HG02642 (cell line): ENCODE results near the gene RNASET2.

Experiments
- ATAC-seq: cut with Tn5 transposase; IDR thresholded peaks from one replicate; pipeline ENCODE4 v1.9.1; 2021; ENCODE audit warnings: mild to moderate bottlenecking; ENCODE audit not compliant: unreplicated experiment, poor library complexity

RNASET2 gene

DNA sequence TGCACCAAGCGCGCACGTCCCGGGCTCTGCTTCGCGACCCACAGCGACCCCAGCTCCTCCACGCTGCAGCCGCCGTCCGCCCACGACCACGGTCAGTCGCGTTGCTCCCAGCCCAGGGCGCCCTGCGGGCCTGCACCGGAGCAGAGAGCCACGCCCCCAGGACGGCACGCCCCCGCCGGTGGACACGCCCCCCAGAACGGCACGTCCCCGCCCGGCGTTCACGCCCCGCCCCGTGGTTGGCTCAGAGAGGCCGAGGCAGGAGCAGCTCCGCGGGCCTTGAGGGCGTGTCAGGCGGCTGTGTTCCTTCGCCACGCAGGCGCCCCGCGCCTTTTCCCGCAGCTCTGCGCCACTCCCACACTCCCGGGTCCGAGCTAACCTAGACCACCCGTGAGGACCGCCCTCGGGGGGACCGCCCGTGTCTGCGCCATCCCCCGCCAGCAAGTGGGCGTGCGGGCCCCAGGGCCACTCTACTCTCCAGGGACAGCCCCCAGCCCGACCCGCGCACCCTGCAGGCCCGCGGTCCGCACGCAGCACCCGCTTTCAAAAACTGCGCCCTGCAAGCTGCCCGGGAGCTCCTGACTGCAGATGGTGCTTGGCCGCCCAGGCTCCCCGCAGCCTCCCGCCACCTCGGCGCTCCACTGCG lies at the start of gene RNASET2:
TSS of gene RNASET2 (minus strand) at position 107 of the 643 bp plus-strand sequence. CDS start 368 bp downstream, outside the sequence.
- peak; percentile 75 for ATAC-seq

- ATAC-seq = no peak
Measured at GRCh38 chr6:167005350-167006159, 49.2 kb upstream of the RNASET2 start.

DNA sequence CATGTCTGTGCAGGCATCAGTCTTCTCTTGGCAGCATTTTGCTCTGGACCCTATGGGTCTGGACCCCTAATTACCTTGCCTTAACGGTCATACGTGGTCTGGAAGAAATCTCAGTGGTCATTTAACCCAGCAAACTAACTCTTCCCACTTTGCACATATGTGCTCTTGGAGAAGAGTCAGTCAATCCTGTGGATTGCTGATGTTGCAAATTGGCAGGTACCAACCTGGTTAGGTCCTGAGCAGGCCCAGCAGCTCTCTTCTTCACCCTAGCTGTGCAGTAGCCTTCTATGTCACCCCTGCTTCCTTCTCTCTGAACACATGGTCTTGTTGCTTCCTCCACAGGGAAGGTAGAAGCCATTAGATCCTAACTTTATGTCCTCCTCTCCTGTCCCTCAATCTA lies 44.4 kb upstream of the RNASET2 start:
- ATAC-seq = no peak

- ATAC-seq = no peak
Measured at GRCh38 chr6:166999884-167000253, 43.5 kb upstream of the RNASET2 start.

- ATAC-seq = peak; percentile 92
Measured at GRCh38 chr6:166999145-166999883, 43.0 kb upstream of the RNASET2 start, which contains the start of gene CEP43. Gene CEP43, plus strand, starts transcription at chr6:166999397. Its CDS starts 16 bp downstream, at chr6:166999413.

- ATAC-seq = peak; percentile 15
Measured at GRCh38 chr6:166998256-166999144, 42.1 kb upstream of the RNASET2 start.

GRCh38 chr6:166997768-166998255 lies 41.5 kb upstream of the RNASET2 start:
- ATAC-seq = no peak

DNA sequence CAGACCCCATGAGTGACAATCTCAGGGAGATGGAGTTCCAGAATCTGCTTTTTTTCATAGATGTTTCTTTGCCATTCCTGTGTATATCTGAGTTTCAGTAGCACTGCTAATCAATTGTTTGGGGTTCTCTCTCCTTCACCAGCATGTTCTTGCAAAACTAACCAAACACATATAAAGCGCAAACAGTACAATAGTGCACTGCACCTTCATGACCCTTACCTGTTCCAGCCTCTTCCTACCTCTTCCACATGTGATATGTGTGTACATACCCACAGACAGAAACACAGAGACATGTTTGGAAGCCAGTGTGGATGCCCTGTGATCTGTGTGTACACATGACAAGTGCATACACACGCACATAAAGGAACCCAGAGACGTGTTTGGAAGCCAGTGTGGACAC lies 41.0 kb upstream of the RNASET2 start:
- no peak for ATAC-seq

GRCh38 chr6:166996406-166996805 lies 40.1 kb upstream of the RNASET2 start:
- ATAC-seq = no peak

- ATAC-seq = no peak
Measured at GRCh38 chr6:166989427-166990032, 33.2 kb upstream of the RNASET2 start.

GRCh38 chr6:166988674-166989201 lies 32.4 kb upstream of the RNASET2 start:
- no peak for ATAC-seq

- ATAC-seq = no peak
Measured at GRCh38 chr6:166987930-166988329, 31.6 kb upstream of the RNASET2 start.

DNA sequence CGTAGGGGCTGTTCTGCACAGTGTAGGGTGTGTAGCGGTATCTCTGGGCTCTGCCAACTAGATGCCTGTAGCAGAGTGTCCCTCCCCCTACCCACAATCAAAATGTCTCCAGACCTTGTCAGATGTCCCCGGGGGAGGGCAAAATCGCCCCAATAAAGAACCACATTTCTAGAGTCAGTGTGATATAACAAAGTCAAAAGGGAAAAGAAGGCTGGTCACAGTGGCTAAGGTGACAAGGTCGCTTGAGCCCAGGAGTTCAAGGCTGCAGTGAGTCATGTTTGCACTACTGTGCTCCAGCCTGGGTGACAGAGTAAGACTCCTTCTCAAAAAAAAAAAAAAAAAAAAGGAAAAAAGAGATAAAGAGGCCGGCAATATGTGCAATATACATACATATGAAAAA lies 31.1 kb upstream of the RNASET2 start:
- no peak for ATAC-seq

- ATAC-seq = no peak
Measured at GRCh38 chr6:166980738-166981137, 24.4 kb upstream of the RNASET2 start.

GRCh38 chr6:166977621-166978525 lies 21.5 kb upstream of the RNASET2 start:
- no peak for ATAC-seq

- no peak for ATAC-seq
Measured at GRCh38 chr6:166976636-166977035, 20.3 kb upstream of the RNASET2 start.

GRCh38 chr6:166972101-166972500 lies 15.8 kb upstream of the RNASET2 start:
- ATAC-seq = no peak

DNA sequence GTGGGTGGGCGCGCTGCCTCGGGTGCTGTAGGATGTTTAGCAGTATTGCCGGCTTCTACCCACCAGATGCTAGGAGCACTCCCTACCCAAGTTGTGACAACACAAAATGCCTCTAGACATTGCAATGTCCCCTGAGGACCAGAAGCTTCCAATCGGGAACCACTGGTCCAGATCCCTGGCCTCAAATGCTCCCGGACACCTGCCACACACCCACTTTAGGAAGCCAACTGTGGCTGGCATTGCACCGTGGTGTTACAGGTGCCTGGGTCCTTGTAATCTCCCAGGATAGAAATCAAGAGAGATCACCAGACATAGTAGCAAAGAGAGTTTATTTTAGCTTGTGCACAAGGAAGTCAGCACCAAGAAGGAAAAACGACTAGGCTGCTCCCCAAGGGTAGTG lies 14.9 kb upstream of the RNASET2 start:
- ATAC-seq = no peak
